Left ventricle myocardium inferior (tissue), 1 donor: ENCODE measurements around the gene SCFD2. TPM values are rescaled to one million over a fixed set of nuclear protein-coding genes. Genes with fewer than 3 reads are reported as not detected.

Experiments
- DNase-seq: peaks from one replicate; pipeline ENCODE4 v3.0.0-alpha.2; 2020
- H3K27ac ChIP-seq: fragments of 200-600 bp; replicated peaks from 2 replicates; pipeline ENCODE4 v1.8.0; 2021
- H3K27me3 ChIP-seq: fragments of 200-600 bp; 2 replicates; pipeline ENCODE4 v1.8.0; 2021; ENCODE audit warnings: low read depth
- H3K36me3 ChIP-seq: fragments of 200-600 bp; 2 replicates; pipeline ENCODE4 v1.8.0; 2021
- H3K4me1 ChIP-seq: fragments of 200-600 bp; 2 replicates; pipeline ENCODE4 v1.8.0; 2021
- H3K4me3 ChIP-seq: fragments of 200-600 bp; 2 replicates; pipeline ENCODE4 v1.8.0; 2021; ENCODE audit warnings: mild to moderate bottlenecking, moderate library complexity
- H3K9me3 ChIP-seq: fragments of 200-600 bp; replicated peaks from 2 replicates; pipeline ENCODE4 v1.8.0; 2021
- intact Hi-C: fragments of 100-400 bp; cut with micrococcal nuclease; formaldehyde crosslinking; loops from one replicate; pipeline ENCODE4 v1.11.0; 2022
- total RNA-seq: library from RNA; stranded (reverse); fragmentation: NEBNext Ultra II Directional; extraction: Animal tissue kit (Norgen Biotek cat#: 25700); gene quantifications from one replicate; pipeline ENCODE4 v1.2.1, GENCODE V29; 2021
- TF ChIP-seq, protein P1 (sequence below): fragments of 200-600 bp; IDR thresholded peaks from 2 replicates; pipeline ENCODE4 v1.8.0; 2021; ENCODE audit warnings: antibody characterized with exemption, mild to moderate bottlenecking, borderline replicate concordance
- donor health status: DM: no; HTN: yes; CAD: no; lungs with severe emphysema.

SCFD2 gene
- total RNA-seq, 1 donor from 2014 or later, result 9.3 TPM

- DNase-seq, result no peak
- no peaks in the 10 kb centered on the region for H3K36me3 ChIP-seq
- TF ChIP-seq, protein P1, sequence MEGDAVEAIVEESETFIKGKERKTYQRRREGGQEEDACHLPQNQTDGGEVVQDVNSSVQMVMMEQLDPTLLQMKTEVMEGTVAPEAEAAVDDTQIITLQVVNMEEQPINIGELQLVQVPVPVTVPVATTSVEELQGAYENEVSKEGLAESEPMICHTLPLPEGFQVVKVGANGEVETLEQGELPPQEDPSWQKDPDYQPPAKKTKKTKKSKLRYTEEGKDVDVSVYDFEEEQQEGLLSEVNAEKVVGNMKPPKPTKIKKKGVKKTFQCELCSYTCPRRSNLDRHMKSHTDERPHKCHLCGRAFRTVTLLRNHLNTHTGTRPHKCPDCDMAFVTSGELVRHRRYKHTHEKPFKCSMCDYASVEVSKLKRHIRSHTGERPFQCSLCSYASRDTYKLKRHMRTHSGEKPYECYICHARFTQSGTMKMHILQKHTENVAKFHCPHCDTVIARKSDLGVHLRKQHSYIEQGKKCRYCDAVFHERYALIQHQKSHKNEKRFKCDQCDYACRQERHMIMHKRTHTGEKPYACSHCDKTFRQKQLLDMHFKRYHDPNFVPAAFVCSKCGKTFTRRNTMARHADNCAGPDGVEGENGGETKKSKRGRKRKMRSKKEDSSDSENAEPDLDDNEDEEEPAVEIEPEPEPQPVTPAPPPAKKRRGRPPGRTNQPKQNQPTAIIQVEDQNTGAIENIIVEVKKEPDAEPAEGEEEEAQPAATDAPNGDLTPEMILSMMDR, result no peak
- H3K4me1 ChIP-seq, result peaks cover 88% of the 10 kb centered on the region
- H3K4me3 ChIP-seq, result no peak overlapping the region
- H3K27ac ChIP-seq, result peak overlapping the region; percentile 65
- intact Hi-C loops, result loop anchor here (10.0 kb wide), 1 partner anchor 142 kb away; no protein-coding TSS in a partner anchor
- H3K27me3 ChIP-seq, result peaks cover 4% of the 10 kb centered on the region
- H3K9me3 ChIP-seq, result no peaks in the 10 kb centered on the region
Observed at GRCh38 chr4:52867163-52867562, 498.7 kb downstream of the SCFD2 start.

GRCh38 chr4:52866734-52867133, 499.1 kb downstream of the SCFD2 start:
- TF ChIP-seq, protein P1, result no peak
- peaks cover 4% of the 10 kb centered on the region for H3K27me3 ChIP-seq
- H3K36me3 ChIP-seq, result no peaks in the 10 kb centered on the region
- H3K4me1 ChIP-seq, result peaks cover 90% of the 10 kb centered on the region
- DNase-seq, result no peak
- no peaks in the 10 kb centered on the region for H3K9me3 ChIP-seq
- no peak overlapping the region for H3K27ac ChIP-seq
- no peak overlapping the region for H3K4me3 ChIP-seq
- intact Hi-C loops, result loop anchor here (10.0 kb wide), 1 partner anchor 142 kb away; no protein-coding TSS in a partner anchor

DNA sequence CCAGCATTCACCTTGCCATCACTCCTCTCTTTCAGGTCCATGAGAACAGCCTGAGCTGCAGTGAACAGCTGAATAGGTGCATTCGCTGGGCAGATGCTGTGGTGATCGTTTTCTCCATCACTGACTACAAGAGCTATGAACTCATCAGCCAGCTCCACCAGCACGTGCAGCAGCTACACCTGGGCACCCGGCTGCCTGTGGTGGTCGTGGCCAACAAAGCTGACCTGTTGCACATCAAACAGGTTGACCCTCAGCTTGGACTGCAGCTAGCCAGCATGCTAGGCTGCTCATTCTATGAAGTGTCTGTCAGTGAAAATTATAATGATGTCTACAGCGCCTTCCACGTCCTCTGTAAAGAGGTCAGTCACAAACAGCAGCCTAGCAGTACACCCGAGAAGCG, 500.6 kb downstream of the SCFD2 start:
- peak overlapping the region; percentile 58 for H3K27ac ChIP-seq
- H3K4me1 ChIP-seq, result peaks cover 88% of the 10 kb centered on the region
- H3K36me3 ChIP-seq, result no peaks in the 10 kb centered on the region
- TF ChIP-seq, protein P1, result no peak
- no peak for DNase-seq
- H3K9me3 ChIP-seq, result no peaks in the 10 kb centered on the region
- H3K27me3 ChIP-seq, result peaks cover 4% of the 10 kb centered on the region
- peak overlapping the region; percentile 86 for H3K4me3 ChIP-seq
- intact Hi-C loops, result loop anchor here (10.0 kb wide), 1 partner anchor 140 kb away; no protein-coding TSS in a partner anchor

DNA sequence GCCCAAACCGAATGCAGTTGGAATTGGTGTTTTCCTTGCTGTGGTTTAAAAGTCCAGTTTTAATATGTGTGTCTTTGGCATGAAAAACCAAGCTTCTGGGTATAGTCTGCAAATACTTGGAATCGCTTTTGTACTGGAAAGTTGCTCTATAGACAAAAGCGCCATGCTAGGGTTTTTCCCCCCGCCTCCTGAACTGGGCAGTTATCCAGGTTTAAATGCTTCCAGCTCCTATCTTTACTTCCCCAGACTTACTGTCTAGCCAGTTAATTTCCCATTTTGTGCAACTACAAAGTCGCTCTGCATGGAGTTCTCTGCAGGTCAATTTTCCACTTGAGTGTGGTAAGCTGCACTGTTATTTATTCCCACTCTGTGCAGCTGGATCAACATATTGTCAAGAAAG, 501.1 kb downstream of the SCFD2 start:
- no peaks in the 10 kb centered on the region for H3K9me3 ChIP-seq
- no peaks in the 10 kb centered on the region for H3K36me3 ChIP-seq
- peak overlapping the region; percentile 86 for H3K4me3 ChIP-seq
- H3K4me1 ChIP-seq, result peaks cover 83% of the 10 kb centered on the region
- H3K27me3 ChIP-seq, result peaks cover 4% of the 10 kb centered on the region
- H3K27ac ChIP-seq, result peak overlapping the region; percentile 58
- TF ChIP-seq, protein P1, result no peak
- DNase-seq, result no peak
- intact Hi-C loops, result loop anchor here (10.0 kb wide), 1 partner anchor 140 kb away; no protein-coding TSS in a partner anchor

DNA sequence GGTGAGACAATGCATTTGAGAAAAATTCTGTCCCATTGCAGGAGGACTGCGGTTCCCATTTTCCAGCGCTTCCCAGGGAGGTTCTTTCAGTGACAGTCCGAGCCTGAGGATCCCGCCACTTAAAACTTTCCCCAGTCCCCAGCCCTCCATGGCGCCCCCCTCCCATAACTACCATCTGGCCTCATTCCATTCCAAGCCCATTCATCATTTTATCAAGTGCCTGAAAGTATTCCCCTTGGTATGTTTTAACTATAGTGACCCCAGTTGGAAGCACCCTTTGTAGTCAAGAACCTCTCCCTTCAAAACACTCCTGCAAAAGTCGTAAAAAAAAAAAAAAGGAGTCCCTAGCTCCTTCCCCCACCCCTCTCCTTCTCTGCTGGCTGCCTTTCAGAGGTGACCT, 502.5 kb downstream of the SCFD2 start:
- Histone ChIP-seq H3K27ac (peak overlapping the region; percentile 84), H3K27me3 (peaks cover 4% of the 10 kb centered on the region), H3K36me3 (no peaks in the 10 kb centered on the region), H3K4me1 (peaks cover 69% of the 10 kb centered on the region), H3K9me3 (peaks cover 4% of the 10 kb centered on the region), H3K4me3 (peak overlapping the region; percentile 86)
- intact Hi-C loops, result loop anchor here (10.0 kb wide), 1 partner anchor 139 kb away; no protein-coding TSS in a partner anchor
- TF ChIP-seq, protein P1, result no peak
- no peak for DNase-seq
